CD14-positive monocyte (primary cell): Measurements from ENCODE around the gene EPHB6. TPM values are rescaled to one million over a fixed set of nuclear protein-coding genes. Genes with fewer than 3 reads are reported as not detected.

Source experiments
- DNase-seq, 3 donors: peaks; one replicate each; pipeline ENCODE4 v3.0.0-alpha.2; 2011 to 2022
- H2AFZ ChIP-seq: 2 replicates; pipeline ENCODE4 v1.6.0; 2012; ENCODE audit warnings: mild to moderate bottlenecking, low read depth, low read length, inconsistent platforms; ENCODE audit not compliant: insufficient read depth, poor library complexity, severe bottlenecking
- H3K27ac ChIP-seq, 2 donors: 1 replicate in 1 of 2; 2 replicates in 1 of 2; pipeline ENCODE4 v1.5.1; 2012 to 2013; ENCODE audit warnings: low read length in 2 of 2, control low read depth in 1 of 2, inconsistent platforms in 1 of 2, low read depth in 1 of 2, mild to moderate bottlenecking in 1 of 2
- H3K27me3 ChIP-seq, 2 donors: one replicate each; pipeline versions ENCODE4 v1.6.0 to v1.6.1; 2011 to 2013; ENCODE audit warnings: low read length in 2 of 2; ENCODE audit not compliant: control insufficient read depth in 2 of 2, insufficient read depth in 2 of 2
- H3K36me3 ChIP-seq, 2 donors: replicated peaks in 1 of 2; 1 replicate in 1 of 2; 2 replicates in 1 of 2; pipeline versions ENCODE4 v1.5.1 to v1.6.1; 2012 to 2013; ENCODE audit warnings: low read length in 2 of 2, control low read depth in 1 of 2, inconsistent platforms in 1 of 2, mild to moderate bottlenecking in 1 of 2; ENCODE audit not compliant: insufficient read depth in 2 of 2, control insufficient read depth in 1 of 2
- H3K4me1 ChIP-seq, 2 donors: 1 replicate in 1 of 2; 2 replicates in 1 of 2; pipeline versions ENCODE4 v1.5.1 to v1.6.1; 2012 to 2013; ENCODE audit warnings: low read length in 2 of 2, control low read depth in 1 of 2, inconsistent platforms in 1 of 2, mild to moderate bottlenecking in 1 of 2, moderate library complexity in 1 of 2; ENCODE audit not compliant: insufficient read depth in 2 of 2, control insufficient read depth in 1 of 2
- H3K4me2 ChIP-seq: replicated peaks from 2 replicates; pipeline ENCODE3; 2012; ENCODE audit warnings: low read length, moderate library complexity, mild to moderate bottlenecking; ENCODE audit not compliant: poor library complexity, severe bottlenecking; ENCODE audit errors: extremely low read depth
- H3K4me3 ChIP-seq, 3 experiments: fragments of 200-600 bp in 1 of 3; sonication (generic) in 1 of 3; replicated peaks in 1 of 3; 1 replicate in 2 of 3; 2 replicates in 1 of 3; pipeline ENCODE4 v1.5.1; 2011 to 2013; ENCODE audit warnings: low read length in 3 of 3, mild to moderate bottlenecking in 3 of 3, control low read depth in 2 of 3, low read depth in 2 of 3, inconsistent platforms in 1 of 3, moderate library complexity in 1 of 3
- H3K79me2 ChIP-seq: 2 replicates; pipeline ENCODE4 v1.6.0; 2012; ENCODE audit warnings: mild to moderate bottlenecking, control low read depth, inconsistent platforms, low read length, moderate library complexity; ENCODE audit not compliant: insufficient read depth
- H3K9ac ChIP-seq: 2 replicates; pipeline ENCODE4 v1.6.0; 2017; ENCODE audit warnings: low read length, mild to moderate bottlenecking; ENCODE audit not compliant: insufficient read depth, poor library complexity, severe bottlenecking
- H3K9me3 ChIP-seq, 2 donors: replicated peaks in 1 of 2; 1 replicate in 1 of 2; 2 replicates in 1 of 2; pipeline versions ENCODE4 v1.5.1 to v1.6.1; 2012 to 2013; ENCODE audit warnings: low read length in 2 of 2, control low read depth in 1 of 2; ENCODE audit not compliant: control insufficient read depth in 1 of 2, insufficient read depth in 1 of 2
- H4K20me1 ChIP-seq: 2 replicates; pipeline ENCODE4 v1.6.0; 2012; ENCODE audit warnings: mild to moderate bottlenecking, low read length, control low read depth, moderate library complexity; ENCODE audit not compliant: insufficient read depth
- H3K27ac Mint-ChIP-seq, 7 donors: one replicate each; pipeline ENCODE4 v1.8.0; 2020; ENCODE audit warnings: mild to moderate bottlenecking in 7 of 7, mixed read lengths in 7 of 7, moderate library complexity in 6 of 7, inconsistent platforms in 2 of 7
- H3K27me3 Mint-ChIP-seq, 3 donors: one replicate each; pipeline ENCODE4 v1.8.0; 2021 to 2022; ENCODE audit warnings: low read depth in 3 of 3, mild to moderate bottlenecking in 3 of 3, mixed read lengths in 3 of 3, moderate library complexity in 3 of 3, inconsistent platforms in 1 of 3
- H3K36me3 Mint-ChIP-seq, 2 donors: one replicate each; pipeline ENCODE4 v1.8.0; 2020; ENCODE audit warnings: mixed read lengths in 2 of 2, inconsistent platforms in 1 of 2, mild to moderate bottlenecking in 1 of 2
- H3K4me1 Mint-ChIP-seq: one replicate; pipeline ENCODE4 v1.8.0; 2020; ENCODE audit warnings: mild to moderate bottlenecking, mixed read lengths
- H3K4me3 Mint-ChIP-seq, 2 donors: one replicate each; pipeline ENCODE4 v1.8.0; 2020; ENCODE audit warnings: mild to moderate bottlenecking in 2 of 2, mixed read lengths in 2 of 2, moderate library complexity in 1 of 2
- H3K9me3 Mint-ChIP-seq, 7 donors: one replicate each; pipeline ENCODE4 v1.8.0; 2020 to 2022; ENCODE audit warnings: mixed read lengths in 7 of 7, mild to moderate bottlenecking in 6 of 7, moderate library complexity in 6 of 7, inconsistent platforms in 2 of 7
- CTCF ChIP-seq: fragments of 200-600 bp; IDR thresholded peaks from one replicate; pipeline ENCODE4 v1.8.0; 2022; ENCODE audit warnings: antibody characterized with exemption, mild to moderate bottlenecking
- WGBS: methylation state at CpG from one replicate; pipeline ENCODE4 v1.1.5; 2013; ENCODE audit warnings: missing lambda C conversion rate; ENCODE audit not compliant: insufficient coverage; 5-methylcytosine and 5-hydroxymethylcytosine counted together
- intact Hi-C, 2 donors: fragments of 100-400 bp; cut with micrococcal nuclease; formaldehyde crosslinking; loops; one replicate each; pipeline versions ENCODE4 v1.15.0 to v1.15.1; 2023
- polyA plus RNA-seq, 3 donors: library from polyadenylated mRNA; depleted of rRNA in 1 of 3; unstranded in 2 of 3; stranded (reverse) in 1 of 3; fragments of 300-500 nt in 2 of 3; fragments of >200 nt in 1 of 3; fragmentation: Illumina TruSeq in 2 of 3; gene quantifications; 1 replicate in 2 of 3; 2 replicates in 1 of 3; pipeline ENCODE4 v1.2.3, GENCODE V29; 2012 to 2021

EPHB6 gene
- polyA plus RNA-seq, 3 donors, result 7.9 to 18.2 (median 9.3) TPM

DNA sequence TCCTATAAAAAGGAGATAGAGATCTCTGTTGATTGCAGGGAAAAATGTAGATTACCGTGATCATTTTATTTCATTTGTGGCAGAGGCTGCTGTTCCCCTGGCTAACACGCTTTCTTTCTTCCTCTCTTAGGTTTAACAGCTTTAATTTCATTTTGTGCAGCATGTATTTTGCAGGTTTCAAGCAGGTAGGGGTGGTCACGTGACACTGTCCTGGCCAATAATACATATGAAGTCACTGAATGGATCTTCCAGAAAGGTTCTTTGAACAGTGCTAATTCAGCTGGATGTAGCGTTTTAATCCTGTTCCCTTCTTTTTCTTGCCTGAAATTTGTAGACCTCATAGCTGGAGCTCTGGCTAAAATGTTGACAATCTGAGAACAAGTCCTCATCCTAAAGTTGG, 3.6 kb upstream of the EPHB6 start:
- Mint-ChIP-seq H3K4me3 (no peak overlapping the region), H3K27me3 (no peaks in the 10 kb centered on the region), H3K36me3 (peaks cover 0 to 2% of the 10 kb centered on the region in 2 donors), H3K4me1 (peaks cover 19% of the 10 kb centered on the region), H3K27ac (no peak overlapping the region), H3K9me3 (peaks cover 0 to 4% (median 0%) of the 10 kb centered on the region in 7 donors)
- H3K79me2 ChIP-seq, result no peaks in the 10 kb centered on the region
- no peaks in the 10 kb centered on the region for H4K20me1 ChIP-seq
- H3K27me3 ChIP-seq, result no peaks in the 10 kb centered on the region
- H2AFZ ChIP-seq, result no peak overlapping the region
- no peak for DNase-seq
- no peaks in the 10 kb centered on the region for H3K9me3 ChIP-seq
- no peak overlapping the region for H3K27ac ChIP-seq
- intact Hi-C loops, result loop anchor here in 1 of 2 donors (5.0 to 10.0 kb wide), 2 partner anchors 154 to 366 kb away; no protein-coding TSS in a partner anchor
- H3K4me3 ChIP-seq, result no peak overlapping the region
- TF ChIP-seq CTCF, result no peak
- H3K4me1 ChIP-seq, result peaks cover 19 to 27% of the 10 kb centered on the region in 2 donors
- H3K9ac ChIP-seq, result no peak overlapping the region
- no peaks in the 10 kb centered on the region for H3K36me3 ChIP-seq
- WGBS, result 100% methylated on average over 3 of the region's 4 CpGs
- H3K4me2 ChIP-seq, result no peak overlapping the region

DNA sequence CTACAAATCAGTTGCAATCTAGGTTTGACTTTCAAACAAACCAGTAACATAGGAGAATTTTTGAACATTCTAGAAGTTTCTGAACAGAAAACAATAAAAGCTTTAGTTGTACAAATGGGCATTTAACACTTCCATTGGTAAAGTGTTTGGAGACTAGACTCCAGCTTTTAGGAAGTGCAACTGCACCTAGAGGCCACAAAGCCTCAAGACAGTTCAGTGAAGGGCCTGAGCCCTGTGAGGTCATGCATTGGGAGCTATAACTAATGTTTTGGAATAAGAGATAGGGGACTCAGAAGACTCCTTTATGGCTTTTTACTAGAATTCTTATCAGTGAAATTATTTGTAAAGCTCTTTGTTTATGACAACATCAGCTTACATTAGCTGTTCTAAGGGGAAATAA, 3.0 kb upstream of the EPHB6 start:
- H3K9me3 ChIP-seq, result no peaks in the 10 kb centered on the region
- no peaks in the 10 kb centered on the region for H3K36me3 ChIP-seq
- Mint-ChIP-seq H3K9me3 (peaks cover 0 to 4% (median 0%) of the 10 kb centered on the region in 7 donors), H3K27me3 (peaks cover 0 to 3% (median 0%) of the 10 kb centered on the region in 3 donors), H3K4me3 (no peak overlapping the region), H3K4me1 (peaks cover 23% of the 10 kb centered on the region), H3K36me3 (peaks cover 3 to 5% of the 10 kb centered on the region in 2 donors), H3K27ac (no peak overlapping the region)
- H3K4me2 ChIP-seq, result no peak overlapping the region
- no peaks in the 10 kb centered on the region for H3K79me2 ChIP-seq
- H3K27me3 ChIP-seq, result no peaks in the 10 kb centered on the region
- no peak for TF ChIP-seq CTCF
- peaks cover 19 to 31% of the 10 kb centered on the region in 2 donors for H3K4me1 ChIP-seq
- no peak overlapping the region for H3K9ac ChIP-seq
- H3K4me3 ChIP-seq, result no peak overlapping the region
- no peaks in the 10 kb centered on the region for H4K20me1 ChIP-seq
- intact Hi-C loops, result loop anchor here in 1 of 2 donors (5.0 to 10.0 kb wide), 2 partner anchors 153 to 365 kb away; no protein-coding TSS in a partner anchor
- no peak for DNase-seq
- H2AFZ ChIP-seq, result no peak overlapping the region
- no peak overlapping the region for H3K27ac ChIP-seq
